K562 (cell line): ENCODE measurements around the gene SPATA21. TPM values are rescaled to one million over a fixed set of nuclear protein-coding genes. Genes with fewer than 3 reads are reported as not detected.

Experiments used
- AFF1 ChIP-seq, 2 experiments: fragments of 450-650 bp; IDR thresholded peaks; 2 replicates each; pipeline ENCODE4 v1.6.1; 2018; ENCODE audit warnings: mild to moderate bottlenecking in 2 of 2, low read depth in 1 of 2; ENCODE audit not compliant: partially characterized antibody in 2 of 2
- EHMT2 ChIP-seq: fragments of 450-650 bp; IDR thresholded peaks from 2 replicates; pipeline ENCODE4 v1.6.1; 2018; ENCODE audit warnings: antibody characterized with exemption
- FOXJ2 ChIP-seq: fragments of 200-800 bp; sonication (Bioruptor generic); IDR thresholded peaks from 2 replicates; pipeline ENCODE4 v1.6.1; 2016; ENCODE audit warnings: missing genetic modification characterization, missing compliant biosample characterization
- MAFG ChIP-seq: fragments of 450-650 bp; conservative IDR thresholded peaks from 2 replicates; pipeline ENCODE4 v1.6.1; 2016; ENCODE audit warnings: missing genetic modification characterization, missing compliant biosample characterization
- MYC ChIP-seq, 2 experiments: fragments of 250-450 bp in 1 of 2; sonication (Bioruptor Pico) in 1 of 2; IDR thresholded peaks; 2 replicates each; pipeline versions ENCODE4 v1.5.1 to v1.6.1; 2012 to 2021; ENCODE audit warnings: low read depth in 2 of 2, borderline replicate concordance in 1 of 2, improper control_type of control experiment in 1 of 2, low read length in 1 of 2, mild to moderate bottlenecking in 1 of 2, moderate library complexity in 1 of 2
- NR2C1 ChIP-seq, 2 experiments: fragments of 450-650 bp; IDR thresholded peaks; 2 replicates each; pipeline ENCODE4 v1.6.1; 2017; ENCODE audit warnings: mild to moderate bottlenecking in 2 of 2, antibody characterized with exemption in 1 of 2, inconsistent platforms in 1 of 2, missing compliant biosample characterization in 1 of 2, missing genetic modification characterization in 1 of 2
- PYGO2 ChIP-seq: fragments of 450-650 bp; IDR thresholded peaks from 2 replicates; pipeline ENCODE4 v1.6.1; 2016; ENCODE audit warnings: mild to moderate bottlenecking, missing genetic modification characterization, moderate library complexity, missing compliant biosample characterization
- SIN3B ChIP-seq: fragments of 450-650 bp; IDR thresholded peaks from 2 replicates; pipeline ENCODE4 v1.6.1; 2017; ENCODE audit warnings: low read depth, mild to moderate bottlenecking, moderate library complexity
- ZBTB11 ChIP-seq, 3 experiments: fragments of 200-800 bp in 1 of 3; fragments of 250-450 bp in 1 of 3; fragments of 450-650 bp in 1 of 3; sonication (Bioruptor Pico) in 1 of 3; sonication (Bioruptor generic) in 1 of 3; formaldehyde crosslinking in 1 of 3; IDR thresholded peaks; 2 replicates each; pipeline versions ENCODE4 v1.6.1 to v1.8.0; 2016 to 2022; ENCODE audit warnings: mild to moderate bottlenecking in 2 of 3, missing genetic modification characterization in 2 of 3, missing compliant biosample characterization in 1 of 3, moderate library complexity in 1 of 3
- ZNF277 ChIP-seq: fragments of 250-450 bp; sonication (Bioruptor Pico); IDR thresholded peaks from 2 replicates; pipeline ENCODE4 v1.8.0; 2022; ENCODE audit warnings: inconsistent platforms, mild to moderate bottlenecking, moderate library complexity, borderline replicate concordance
- polyA plus RNA-seq, 8 experiments: library from polyadenylated mRNA; depleted of rRNA in 4 of 8; stranded (reverse) in 5 of 8; unstranded in 3 of 8; fragments of >200 nt; fragmentation: Nextera tagmentation in 2 of 8; fragmentation: Illumina TruSeq in 1 of 8; extraction: Ambion mirVana in 2 of 8; extraction: Trizol in 1 of 8; gene quantifications; 2 replicates each; pipeline versions ENCODE4 v1.2.1 to v1.2.3, GENCODE V29; 2011 to 2014; ENCODE audit warnings: inconsistent platforms in 1 of 8, missing spikeins in 1 of 8
- total RNA-seq, 7 experiments: library from RNA; depleted of rRNA in 6 of 7; stranded (reverse); fragments of >200 nt in 6 of 7; fragmentation: Illumina TruSeq in 2 of 7; extraction: Trizol in 2 of 7; gene quantifications; 2 replicates each; pipeline versions ENCODE4 v1.2.1 to v1.2.3, GENCODE V29; 2011 to 2021; ENCODE audit warnings: low replicate concordance in 1 of 7
- TF ChIP-seq, protein P1 (sequence below), 3 experiments: fragments of 200-800 bp in 1 of 3; sonication (Bioruptor generic) in 1 of 3; sonication (generic) in 1 of 3; formaldehyde crosslinking in 1 of 3; IDR thresholded peaks; 2 replicates each; pipeline versions ENCODE4 v1.6.1 to v1.8.0; 2016 to 2022; ENCODE audit warnings: mild to moderate bottlenecking in 2 of 3, missing compliant biosample characterization in 2 of 3, missing genetic modification characterization in 2 of 3, missing genetic modification reagents in 1 of 3
- TF ChIP-seq, protein P2 (sequence below), 2 experiments: fragments of 200-800 bp in 1 of 2; sonication (Bioruptor generic) in 1 of 2; sonication (generic) in 1 of 2; formaldehyde crosslinking in 1 of 2; IDR thresholded peaks in 1 of 2; conservative IDR thresholded peaks in 1 of 2; 2 replicates each; pipeline versions ENCODE4 v1.5.0 to v1.6.1; 2016 to 2020; ENCODE audit warnings: missing compliant biosample characterization in 1 of 2, missing genetic modification characterization in 1 of 2, missing genetic modification reagents in 1 of 2

The SPATA21 gene
- total and polyA plus RNA-seq, 9 of the 15 experiments (the other 6 are each of a cell fraction or from before 2014, with no cell fraction given), result 0.10 to 0.36 (median 0.13) TPM; not detected in 3

GRCh38 chr1:16352842-16353535 lies 84.2 kb downstream of the SPATA21 start (continued):
- peak; percentile 8 to 20 for TF ChIP-seq AFF1 (IDR thresholded peaks at IDR 0.05; ENCODE audit: low read depth in 1 of 2, partially characterized antibody in 2 of 2)
- TF ChIP-seq PYGO2 (tag), result no peak
- TF ChIP-seq, protein P1, sequence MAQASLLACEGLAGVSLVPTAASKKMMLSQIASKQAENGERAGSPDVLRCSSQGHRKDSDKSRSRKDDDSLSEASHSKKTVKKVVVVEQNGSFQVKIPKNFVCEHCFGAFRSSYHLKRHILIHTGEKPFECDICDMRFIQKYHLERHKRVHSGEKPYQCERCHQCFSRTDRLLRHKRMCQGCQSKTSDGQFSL (CRISPR knock-in tag; IDR thresholded peaks at IDR 0.05), result peak; percentile 77
- TF ChIP-seq, protein P1 (tag; IDR thresholded peaks at IDR 0.05), result no peak; a peak in 1 of 4 replicates
- TF ChIP-seq SIN3B, result no peak
- TF ChIP-seq FOXJ2 (tag), result no peak
- no peak for TF ChIP-seq MAFG (tag)
- no peak for TF ChIP-seq NR2C1 (IDR thresholded peaks at IDR 0.05)
- TF ChIP-seq NR2C1 (tag; IDR thresholded peaks at IDR 0.05), result no peak
- TF ChIP-seq, protein P2, sequence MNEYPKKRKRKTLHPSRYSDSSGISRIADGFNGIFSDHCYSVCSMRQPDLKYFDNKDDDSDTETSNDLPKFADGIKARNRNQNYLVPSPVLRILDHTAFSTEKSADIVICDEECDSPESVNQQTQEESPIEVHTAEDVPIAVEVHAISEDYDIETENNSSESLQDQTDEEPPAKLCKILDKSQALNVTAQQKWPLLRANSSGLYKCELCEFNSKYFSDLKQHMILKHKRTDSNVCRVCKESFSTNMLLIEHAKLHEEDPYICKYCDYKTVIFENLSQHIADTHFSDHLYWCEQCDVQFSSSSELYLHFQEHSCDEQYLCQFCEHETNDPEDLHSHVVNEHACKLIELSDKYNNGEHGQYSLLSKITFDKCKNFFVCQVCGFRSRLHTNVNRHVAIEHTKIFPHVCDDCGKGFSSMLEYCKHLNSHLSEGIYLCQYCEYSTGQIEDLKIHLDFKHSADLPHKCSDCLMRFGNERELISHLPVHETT (CRISPR knock-in tag; conservative IDR thresholded peaks at IDR 0.05 in 1 of 2, IDR thresholded peaks at IDR 0.05 in 1 of 2), result no peak
- TF ChIP-seq MYC (IDR thresholded peaks at IDR 0.05; ENCODE audit: low read depth, low read length), result no peak
- TF ChIP-seq MYC (CRISPR knock-in tag; IDR thresholded peaks at IDR 0.05; ENCODE audit: borderline replicate concordance, low read depth), result peak; percentile 70; the same call in 1 of the 2 replicates
- TF ChIP-seq ZBTB11 (CRISPR knock-in tag; IDR thresholded peaks at IDR 0.05), result no peak
- TF ChIP-seq EHMT2, result no peak
- TF ChIP-seq ZNF277, result no peak
